HG02840 (cell line): Measurements from ENCODE around the gene RBM8A.
"Not testable (repeated sequence)": the region's sequence is repeated elsewhere in the genome, so short reads cannot be mapped to it uniquely, and the experiment has no call there.

Experiments used
- ATAC-seq: cut with Tn5 transposase; IDR thresholded peaks from one replicate; pipeline ENCODE4 v1.9.1; 2021; ENCODE audit warnings: mild to moderate bottlenecking, moderate library complexity, moderate number of reproducible peaks; ENCODE audit not compliant: unreplicated experiment, low FRiP score

RBM8A gene

GRCh38 chr1:145956781-145957442, 29.6 kb upstream of the RBM8A start:
- no peak for ATAC-seq

GRCh38 chr1:145956361-145956760, 29.1 kb upstream of the RBM8A start:
- ATAC-seq, result no peak

- no peak for ATAC-seq
Measured at GRCh38 chr1:145955436-145955835, 28.2 kb upstream of the RBM8A start.

- ATAC-seq, result no peak
Measured at GRCh38 chr1:145953861-145954260, 26.6 kb upstream of the RBM8A start.

- no peak for ATAC-seq
Measured at GRCh38 chr1:145952903-145953302, 25.6 kb upstream of the RBM8A start.

GRCh38 chr1:145951526-145951925, 24.2 kb upstream of the RBM8A start:
- no peak for ATAC-seq

- no peak for ATAC-seq
Measured at GRCh38 chr1:145949219-145949618, 21.9 kb upstream of the RBM8A start.

- no peak for ATAC-seq
Measured at GRCh38 chr1:145947551-145947950, 20.3 kb upstream of the RBM8A start.

- no peak for ATAC-seq
Measured at GRCh38 chr1:145946477-145946986, 19.2 kb upstream of the RBM8A start.

- no peak for ATAC-seq
Measured at GRCh38 chr1:145944532-145944931, 17.2 kb upstream of the RBM8A start.

- no peak for ATAC-seq
Measured at GRCh38 chr1:145942871-145943270, 15.6 kb upstream of the RBM8A start.

GRCh38 chr1:145942405-145942804, 15.1 kb upstream of the RBM8A start:
- no peak for ATAC-seq

GRCh38 chr1:145937436-145937835, 10.2 kb upstream of the RBM8A start:
- no peak for ATAC-seq

GRCh38 chr1:145936247-145936646, 9.0 kb upstream of the RBM8A start:
- ATAC-seq, result no peak

GRCh38 chr1:145935708-145936107, 8.4 kb upstream of the RBM8A start:
- no peak for ATAC-seq

- not testable (repeated sequence) for ATAC-seq
Measured at GRCh38 chr1:145932522-145933009, 5.3 kb upstream of the RBM8A start.

GRCh38 chr1:145927916-145928643, 796 bp upstream of the RBM8A start:
- ATAC-seq, result no peak

GRCh38 chr1:145926686-145927062, 610 bp downstream of the RBM8A start:
- no peak for ATAC-seq

- no peak for ATAC-seq
Measured at GRCh38 chr1:145922266-145922665, 5.0 kb downstream of the RBM8A start.

- not testable (repeated sequence) for ATAC-seq
Measured at GRCh38 chr1:145920297-145920696, 7.0 kb downstream of the RBM8A start.

- ATAC-seq, result no peak
Measured at GRCh38 chr1:145918992-145919939, 8.0 kb downstream of the RBM8A start.
